ENCODE results near the gene MYLK.

Gene MYLK

GRCh38 chr3:123642957-123643330, 241.2 kb downstream of the MYLK start:
- Histone ChIP-seq H3K4me1 (ENCODE audit: insufficient read depth, low read length) (no peaks in the 10 kb centered on the region), H3K36me3 (ENCODE audit: insufficient read depth, low read length) (no peaks in the 10 kb centered on the region), H3K9me3 (ENCODE audit: low read length) (no peaks in the 10 kb centered on the region), H2AFZ (ENCODE audit: low read depth, low read length) (no peak overlapping the region), H3K4me3 (ENCODE audit: low read length) (no peak overlapping the region), H3K27me3 (ENCODE audit: insufficient read depth, low read length) (no peaks in the 10 kb centered on the region)

GRCh38 chr3:123642182-123642956, 241.8 kb downstream of the MYLK start:
- Histone ChIP-seq H3K4me1 (ENCODE audit: insufficient read depth, low read length) (no peaks in the 10 kb centered on the region), H3K36me3 (ENCODE audit: insufficient read depth, low read length) (no peaks in the 10 kb centered on the region), H3K4me3 (ENCODE audit: low read length) (no peak overlapping the region), H2AFZ (ENCODE audit: low read depth, low read length) (no peak overlapping the region), H3K27me3 (ENCODE audit: insufficient read depth, low read length) (no peaks in the 10 kb centered on the region), H3K9me3 (ENCODE audit: low read length) (no peaks in the 10 kb centered on the region)

DNA sequence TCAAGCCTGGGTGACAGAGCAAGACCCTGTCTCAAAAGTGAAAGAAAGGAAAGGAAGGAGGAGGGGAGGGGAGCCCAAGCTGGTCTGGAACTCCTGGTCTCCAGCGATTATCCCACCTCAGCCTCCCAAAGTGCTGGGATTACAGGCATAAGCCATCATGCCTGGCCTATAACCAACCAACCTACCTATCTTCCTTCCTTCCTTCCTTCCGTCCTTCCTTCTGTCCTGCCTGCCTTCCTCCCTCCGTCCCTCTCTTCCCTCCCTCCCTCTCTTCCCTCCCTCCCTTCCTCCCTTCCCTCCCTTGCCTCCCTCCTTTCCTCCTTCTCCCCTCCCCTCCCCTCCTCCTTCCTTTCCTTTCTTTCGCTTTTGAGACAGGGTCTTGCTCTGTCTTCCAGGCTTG, 242.6 kb downstream of the MYLK start:
- H2AFZ ChIP-seq (ENCODE audit: low read depth, low read length): no peak overlapping the region
- no peaks in the 10 kb centered on the region for H3K9me3 ChIP-seq (ENCODE audit: low read length)
- no peaks in the 10 kb centered on the region for H3K27me3 ChIP-seq (ENCODE audit: insufficient read depth, low read length)
- no peaks in the 10 kb centered on the region for H3K36me3 ChIP-seq (ENCODE audit: insufficient read depth, low read length)
- peaks cover 5% of the 10 kb centered on the region for H3K4me1 ChIP-seq (ENCODE audit: insufficient read depth, low read length)
- no peak overlapping the region for H3K4me3 ChIP-seq (ENCODE audit: low read length)

DNA sequence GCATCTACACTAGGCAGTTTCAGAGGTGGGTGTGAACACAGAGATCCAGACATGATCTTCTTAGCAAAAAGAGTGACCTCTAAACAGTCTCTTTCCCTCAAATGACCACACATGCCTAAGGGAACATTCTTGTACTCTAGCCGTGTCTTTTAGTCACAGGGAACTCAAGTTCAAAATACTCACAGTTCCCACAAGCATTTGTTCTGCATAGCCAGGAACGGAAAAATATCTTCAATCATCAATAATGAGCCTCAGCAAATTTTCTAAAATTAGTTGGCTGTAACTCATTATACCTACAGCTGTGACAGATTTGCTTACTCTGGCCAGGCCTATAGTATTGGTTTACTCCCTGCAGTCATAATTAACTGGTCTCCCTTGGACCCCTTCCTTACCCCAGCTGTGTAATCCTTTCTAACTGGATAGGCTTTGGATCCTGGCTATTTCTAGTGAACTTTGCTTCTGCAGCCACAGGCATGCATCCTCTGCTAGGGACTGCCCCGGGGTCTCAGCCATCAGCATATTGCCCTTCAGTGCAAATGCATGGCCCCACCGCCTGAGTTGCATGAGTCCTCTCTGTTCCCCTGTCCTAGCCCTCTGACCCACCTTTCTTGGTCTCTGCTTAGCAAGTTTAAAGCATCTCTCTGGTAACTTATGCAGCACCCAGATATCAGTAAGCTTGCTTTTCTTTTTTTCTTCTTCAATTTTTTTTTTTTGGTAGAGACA, 243.2 kb downstream of the MYLK start:
- peaks cover 11% of the 10 kb centered on the region for H3K4me1 ChIP-seq (ENCODE audit: insufficient read depth, low read length)

DNA sequence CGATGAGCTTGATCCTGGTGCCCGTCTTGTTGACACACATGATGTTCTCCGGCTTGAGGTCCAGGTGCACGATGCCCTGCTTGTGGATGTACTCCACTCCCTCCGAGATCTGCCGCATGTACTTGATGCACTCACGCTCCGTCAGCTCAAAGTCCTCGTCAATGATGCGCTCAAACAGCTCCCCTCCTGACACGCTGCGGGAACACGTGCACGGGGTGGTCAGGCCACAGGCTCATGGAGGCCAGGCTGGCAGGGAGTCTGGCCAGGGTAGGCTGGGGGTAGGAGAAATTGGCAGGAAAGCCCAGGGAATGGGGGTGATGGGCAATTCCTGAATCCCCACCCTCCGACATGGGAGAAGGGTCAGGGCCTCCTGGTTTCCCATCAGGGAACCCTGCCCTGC, 243.8 kb downstream of the MYLK start:
- Histone ChIP-seq H3K9me3 (ENCODE audit: low read length) (no peaks in the 10 kb centered on the region), H3K4me3 (ENCODE audit: low read length) (no peak overlapping the region), H3K36me3 (ENCODE audit: insufficient read depth, low read length) (no peaks in the 10 kb centered on the region), H3K4me1 (ENCODE audit: insufficient read depth, low read length) (peaks cover 14% of the 10 kb centered on the region), H3K27me3 (ENCODE audit: insufficient read depth, low read length) (no peaks in the 10 kb centered on the region), H2AFZ (ENCODE audit: low read depth, low read length) (no peak overlapping the region)

More for the DNA sequence above, 243.2 kb downstream of the MYLK start:
- Histone ChIP-seq H3K27me3 (ENCODE audit: insufficient read depth, low read length) (no peaks in the 10 kb centered on the region), H3K4me3 (ENCODE audit: low read length) (no peak overlapping the region), H3K9me3 (ENCODE audit: low read length) (no peaks in the 10 kb centered on the region), H2AFZ (ENCODE audit: low read depth, low read length) (no peak overlapping the region), H3K36me3 (ENCODE audit: insufficient read depth, low read length) (no peaks in the 10 kb centered on the region)

- Histone ChIP-seq H3K36me3 (ENCODE audit: insufficient read depth, low read length) (no peaks in the 10 kb centered on the region), H3K4me3 (ENCODE audit: low read length) (no peak overlapping the region), H2AFZ (ENCODE audit: low read depth, low read length) (no peak overlapping the region), H3K4me1 (ENCODE audit: insufficient read depth, low read length) (peaks cover 14% of the 10 kb centered on the region), H3K9me3 (ENCODE audit: low read length) (no peaks in the 10 kb centered on the region), H3K27me3 (ENCODE audit: insufficient read depth, low read length) (no peaks in the 10 kb centered on the region)
These were observed 245.0 kb downstream of the MYLK start for GRCh38 chr3:123638936-123639689.

DNA sequence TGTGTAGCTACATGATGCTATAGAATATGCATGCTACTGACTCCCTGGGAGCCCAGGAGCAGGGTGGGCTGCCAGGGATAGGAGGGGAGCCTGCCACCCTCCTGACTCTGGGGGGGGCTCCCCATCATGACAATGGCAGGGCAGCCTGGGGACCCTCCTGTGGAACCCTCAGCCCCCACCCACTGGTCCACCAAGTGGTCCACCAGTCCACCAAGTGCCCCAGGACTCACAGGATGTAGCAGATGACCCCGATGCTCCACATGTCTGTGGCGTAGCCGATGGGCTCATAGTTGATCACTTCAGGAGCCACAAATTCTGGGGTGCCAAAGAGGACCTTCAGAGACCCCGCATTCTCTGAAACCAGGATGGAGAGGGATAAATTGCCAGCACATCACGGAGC, 246.3 kb downstream of the MYLK start:
- no peaks in the 10 kb centered on the region for H3K27me3 ChIP-seq (ENCODE audit: insufficient read depth, low read length)
- H2AFZ ChIP-seq (ENCODE audit: low read depth, low read length): no peak overlapping the region
- no peaks in the 10 kb centered on the region for H3K9me3 ChIP-seq (ENCODE audit: low read length)
- no peak overlapping the region for H3K4me3 ChIP-seq (ENCODE audit: low read length)
- no peaks in the 10 kb centered on the region for H3K36me3 ChIP-seq (ENCODE audit: insufficient read depth, low read length)
- peaks cover 18% of the 10 kb centered on the region for H3K4me1 ChIP-seq (ENCODE audit: insufficient read depth, low read length)

DNA sequence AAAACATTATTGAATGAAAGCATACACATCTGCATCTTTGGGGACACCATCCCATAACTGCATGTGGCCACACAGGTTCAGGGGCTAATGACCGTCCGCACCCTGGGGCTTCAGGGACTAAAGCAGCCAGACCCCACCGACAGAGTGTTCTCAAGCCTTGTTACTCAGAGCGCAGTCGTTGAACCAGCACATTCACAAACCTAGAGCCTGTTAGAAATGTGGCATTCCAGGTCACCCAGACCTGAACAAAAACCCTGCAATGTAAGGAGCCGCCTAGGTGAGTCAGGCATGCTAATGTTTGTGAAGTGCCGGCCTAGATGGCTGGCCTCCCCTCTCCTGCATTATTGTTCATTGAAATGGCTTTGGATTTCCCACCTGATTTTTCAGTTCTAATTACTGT, 247.0 kb downstream of the MYLK start:
- H3K4me1 ChIP-seq (ENCODE audit: insufficient read depth, low read length): peaks cover 23% of the 10 kb centered on the region

GRCh38 chr3:123636431-123636841, 247.7 kb downstream of the MYLK start:
- H3K27me3 ChIP-seq (ENCODE audit: insufficient read depth, low read length): no peaks in the 10 kb centered on the region
- peaks cover 28% of the 10 kb centered on the region for H3K4me1 ChIP-seq (ENCODE audit: insufficient read depth, low read length)

More for the DNA sequence above, 247.0 kb downstream of the MYLK start:
- Histone ChIP-seq H2AFZ (ENCODE audit: low read depth, low read length) (no peak overlapping the region), H3K9me3 (ENCODE audit: low read length) (no peaks in the 10 kb centered on the region), H3K36me3 (ENCODE audit: insufficient read depth, low read length) (no peaks in the 10 kb centered on the region), H3K4me3 (ENCODE audit: low read length) (no peak overlapping the region), H3K27me3 (ENCODE audit: insufficient read depth, low read length) (no peaks in the 10 kb centered on the region)

GRCh38 chr3:123635717-123636116, 248.4 kb downstream of the MYLK start:
- H3K27me3 ChIP-seq (ENCODE audit: insufficient read depth, low read length): no peaks in the 10 kb centered on the region
- H3K9me3 ChIP-seq (ENCODE audit: low read length): no peaks in the 10 kb centered on the region
- no peak overlapping the region for H3K4me3 ChIP-seq (ENCODE audit: low read length)
- H2AFZ ChIP-seq (ENCODE audit: low read depth, low read length): no peak overlapping the region
- peaks cover 30% of the 10 kb centered on the region for H3K4me1 ChIP-seq (ENCODE audit: insufficient read depth, low read length)
- H3K36me3 ChIP-seq (ENCODE audit: insufficient read depth, low read length): no peaks in the 10 kb centered on the region

More at GRCh38 chr3:123636431-123636841, 247.7 kb downstream of the MYLK start:
- H3K9me3 ChIP-seq (ENCODE audit: low read length): no peaks in the 10 kb centered on the region
- H3K36me3 ChIP-seq (ENCODE audit: insufficient read depth, low read length): no peaks in the 10 kb centered on the region
- no peak overlapping the region for H3K4me3 ChIP-seq (ENCODE audit: low read length)
- H2AFZ ChIP-seq (ENCODE audit: low read depth, low read length): no peak overlapping the region

- Histone ChIP-seq H3K9me3 (ENCODE audit: low read length) (no peaks in the 10 kb centered on the region), H3K27me3 (ENCODE audit: insufficient read depth, low read length) (no peaks in the 10 kb centered on the region), H3K36me3 (ENCODE audit: insufficient read depth, low read length) (no peaks in the 10 kb centered on the region), H3K4me1 (ENCODE audit: insufficient read depth, low read length) (peaks cover 30% of the 10 kb centered on the region), H3K4me3 (ENCODE audit: low read length) (no peak overlapping the region), H2AFZ (ENCODE audit: low read depth, low read length) (no peak overlapping the region)
These were observed 248.9 kb downstream of the MYLK start for GRCh38 chr3:123635217-123635616.

DNA sequence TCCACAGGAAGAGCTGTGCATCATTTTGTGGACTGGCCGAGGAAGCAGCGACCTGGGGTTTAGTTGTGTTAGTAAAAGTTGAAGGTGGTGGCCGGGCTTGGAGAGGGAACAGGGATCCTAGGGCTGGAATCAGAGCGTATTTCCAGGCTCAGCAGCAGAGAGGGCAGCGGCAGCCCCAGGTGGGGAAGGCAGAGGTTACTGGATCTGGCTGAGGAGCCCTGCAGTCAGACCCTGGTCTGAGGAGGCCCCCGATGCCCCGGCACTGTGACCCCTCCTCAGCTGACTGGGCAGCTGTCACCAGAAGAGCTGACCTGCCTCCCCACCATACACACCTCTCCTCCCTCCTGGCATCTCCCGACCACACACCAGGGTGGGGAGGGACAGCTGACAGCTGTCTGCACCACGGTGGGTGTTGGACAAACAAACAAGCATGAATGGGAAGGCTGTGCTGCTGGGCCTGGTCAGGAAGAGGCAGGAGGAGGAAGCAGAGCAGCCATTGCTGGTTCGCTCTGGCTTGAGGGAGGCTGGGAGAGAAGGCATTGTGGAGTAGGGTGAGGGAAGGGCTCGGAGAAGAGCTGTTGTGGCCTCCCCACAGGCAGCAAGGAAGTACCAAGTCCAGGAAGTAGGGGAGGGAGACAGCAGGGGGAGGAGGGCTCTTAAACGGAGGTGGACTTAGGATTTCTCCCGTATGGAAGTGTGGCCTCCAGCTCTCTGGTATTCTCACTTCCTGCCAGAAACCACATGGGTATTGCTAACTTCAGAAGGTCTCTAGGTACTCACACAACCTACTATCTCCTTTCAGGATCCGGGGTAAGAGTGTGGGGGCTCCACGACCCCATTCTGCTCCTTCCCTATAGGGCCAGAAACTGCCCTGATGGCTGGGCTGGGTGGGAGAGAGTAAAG, 249.7 kb downstream of the MYLK start:
- no peak overlapping the region for H2AFZ ChIP-seq (ENCODE audit: low read depth, low read length)
- H3K4me3 ChIP-seq (ENCODE audit: low read length): no peak overlapping the region
- no peaks in the 10 kb centered on the region for H3K36me3 ChIP-seq (ENCODE audit: insufficient read depth, low read length)
- no peaks in the 10 kb centered on the region for H3K27me3 ChIP-seq (ENCODE audit: insufficient read depth, low read length)
- peaks cover 30% of the 10 kb centered on the region for H3K4me1 ChIP-seq (ENCODE audit: insufficient read depth, low read length)
- no peaks in the 10 kb centered on the region for H3K9me3 ChIP-seq (ENCODE audit: low read length)

Data from neuron (in vitro differentiated cells).